Medulla oblongata (tissue), 1 donor: ENCODE data around the gene MYOM3.
A peak's percentile ranks its signal among the peaks of the same experiment; 100 is the strongest.

ENCODE experiments used
- DNase-seq: peaks from one replicate; pipeline ENCODE4 v3.0.0-alpha.2; 2015; ENCODE audit errors: extremely low spot score

MYOM3 gene

GRCh38 chr1:24138476-24139221 lies 26.7 kb upstream of the MYOM3 start:
- no peak for DNase-seq

GRCh38 chr1:24136956-24137539 lies 25.1 kb upstream of the MYOM3 start:
- DNase-seq = no peak

GRCh38 chr1:24134376-24134775 lies 22.4 kb upstream of the MYOM3 start:
- DNase-seq = no peak

- DNase-seq = no peak
These were observed 21.9 kb upstream of the MYOM3 start for GRCh38 chr1:24133819-24134218.

GRCh38 chr1:24130385-24130784 lies 18.4 kb upstream of the MYOM3 start:
- DNase-seq = no peak

GRCh38 chr1:24127801-24128363 lies 15.9 kb upstream of the MYOM3 start:
- DNase-seq = no peak

- no peak for DNase-seq
These were observed 15.3 kb upstream of the MYOM3 start for GRCh38 chr1:24127134-24127800.

- no peak for DNase-seq
These were observed 14.7 kb upstream of the MYOM3 start for GRCh38 chr1:24126672-24127023.

GRCh38 chr1:24126018-24126671 lies 14.2 kb upstream of the MYOM3 start:
- DNase-seq = peak; percentile 46

GRCh38 chr1:24125456-24125855 lies 13.5 kb upstream of the MYOM3 start:
- no peak for DNase-seq

- DNase-seq = no peak
These were observed 13.0 kb upstream of the MYOM3 start for GRCh38 chr1:24124980-24125379.

- DNase-seq = no peak
These were observed 11.7 kb upstream of the MYOM3 start for GRCh38 chr1:24123611-24124010.

GRCh38 chr1:24122776-24123175 lies 10.8 kb upstream of the MYOM3 start:
- DNase-seq = no peak

- no peak for DNase-seq
These were observed 9.5 kb upstream of the MYOM3 start for GRCh38 chr1:24121406-24121805.

GRCh38 chr1:24120965-24121364 lies 9.0 kb upstream of the MYOM3 start:
- no peak for DNase-seq

- no peak for DNase-seq
These were observed 8.2 kb upstream of the MYOM3 start for GRCh38 chr1:24119859-24120756.

GRCh38 chr1:24119489-24119858 lies 7.5 kb upstream of the MYOM3 start:
- no peak for DNase-seq

GRCh38 chr1:24118410-24119242 lies 6.7 kb upstream of the MYOM3 start:
- no peak for DNase-seq

GRCh38 chr1:24117722-24118409 lies 5.9 kb upstream of the MYOM3 start:
- no peak for DNase-seq

- DNase-seq = no peak
These were observed 5.2 kb upstream of the MYOM3 start for GRCh38 chr1:24117132-24117531.
